MM.1S (cell line): ENCODE data around the gene RPS6KC1.
A peak's percentile ranks its signal among the peaks of the same experiment; 100 is the strongest.

Experiments
- DNase-seq: peaks from one replicate; pipeline ENCODE4 v3.0.0-alpha.2; 2015
- H2AFZ ChIP-seq: fragments of 300-600 bp; sonication (generic); 2 replicates; pipeline ENCODE4 v1.6.0; 2016; ENCODE audit warnings: antibody characterized with exemption, low read length
- H3F3A ChIP-seq: fragments of 300-600 bp; sonication (generic); 2 replicates; pipeline ENCODE4 v1.6.1; 2016; ENCODE audit warnings: mild to moderate bottlenecking, antibody characterized with exemption, low read length, moderate library complexity, mixed read lengths; ENCODE audit not compliant: insufficient read depth
- H3K27ac ChIP-seq: fragments of 300-600 bp; sonication (generic); 2 replicates; pipeline ENCODE4 v1.5.1; 2016; ENCODE audit warnings: mild to moderate bottlenecking, low read length
- H3K27me3 ChIP-seq: fragments of 300-600 bp; sonication (generic); replicated peaks from 2 replicates; pipeline ENCODE4 v1.6.0; 2016; ENCODE audit warnings: low read length; ENCODE audit not compliant: insufficient read depth
- H3K36me3 ChIP-seq: fragments of 300-600 bp; sonication (generic); replicated peaks from 2 replicates; pipeline ENCODE4 v1.6.1; 2016; ENCODE audit warnings: mild to moderate bottlenecking, low read length, mixed read lengths; ENCODE audit not compliant: insufficient read depth
- H3K4me1 ChIP-seq: fragments of 300-600 bp; sonication (generic); 2 replicates; pipeline ENCODE4 v1.6.1; 2016; ENCODE audit warnings: low read length, mixed read lengths
- H3K4me2 ChIP-seq: fragments of 300-600 bp; sonication (generic); 2 replicates; pipeline ENCODE4 v1.6.0; 2016; ENCODE audit warnings: low read depth, low read length
- H3K4me3 ChIP-seq: fragments of 300-600 bp; sonication (generic); 2 replicates; pipeline ENCODE4 v1.5.1; 2016; ENCODE audit warnings: low read length, mixed read lengths
- H3K79me2 ChIP-seq: fragments of 300-600 bp; sonication (generic); 2 replicates; pipeline ENCODE4 v1.6.1; 2016; ENCODE audit warnings: mixed run types, low read length, mixed read lengths
- H3K9ac ChIP-seq: fragments of 300-600 bp; sonication (generic); 2 replicates; pipeline ENCODE4 v1.6.1; 2016; ENCODE audit warnings: low read length, mixed read lengths
- H3K9me2 ChIP-seq: fragments of 300-600 bp; sonication (generic); replicated peaks from 2 replicates; pipeline ENCODE4 v1.6.1; 2016; ENCODE audit warnings: mild to moderate bottlenecking, low read length, mixed read lengths; ENCODE audit not compliant: insufficient read depth
- H3K9me3 ChIP-seq: fragments of 300-600 bp; sonication (generic); replicated peaks from 2 replicates; pipeline ENCODE4 v1.6.1; 2016; ENCODE audit warnings: mild to moderate bottlenecking, low read length, mixed read lengths; ENCODE audit not compliant: insufficient read depth
- H4K20me1 ChIP-seq: fragments of 300-600 bp; sonication (generic); 2 replicates; pipeline ENCODE4 v1.6.1; 2016; ENCODE audit warnings: mild to moderate bottlenecking, low read length, moderate library complexity, mixed read lengths; ENCODE audit not compliant: insufficient read depth
- CTCF ChIP-seq: fragments of 300-600 bp; sonication (generic); IDR thresholded peaks from 2 replicates; pipeline ENCODE4 v1.5.1; 2016; ENCODE audit warnings: antibody characterized with exemption, low read length, mixed read lengths
- EZH2 ChIP-seq: fragments of 300-600 bp; sonication (generic); optimal IDR thresholded peaks from 2 replicates; pipeline ENCODE3; 2017; ENCODE audit warnings: low read depth, mild to moderate bottlenecking, antibody characterized with exemption, low read length, mixed read lengths
- EZH2phosphoT487 ChIP-seq: fragments of 300-600 bp; sonication (generic); IDR thresholded peaks from 2 replicates; pipeline ENCODE4 v1.6.1; 2018; ENCODE audit warnings: antibody characterized with exemption, low read length

RPS6KC1 gene

GRCh38 chr1:213057264-213058059 lies 6.4 kb downstream of the RPS6KC1 start:
- peaks cover 3% of the 10 kb centered on the region; the same call in 1 of the 2 replicates for H3K4me1 ChIP-seq
- no peaks in the 10 kb centered on the region for H3K36me3 ChIP-seq
- H3K9me3 ChIP-seq, result no peaks in the 10 kb centered on the region
- no peak overlapping the region for H3K27ac ChIP-seq
- H3K79me2 ChIP-seq, result peaks cover 89% of the 10 kb centered on the region
- no peaks in the 10 kb centered on the region for H3K27me3 ChIP-seq
- H3F3A ChIP-seq, result no peaks in the 10 kb centered on the region
- no peak overlapping the region for H2AFZ ChIP-seq
- H3K4me2 ChIP-seq, result no peak overlapping the region
- DNase-seq, result no peak
- H3K9ac ChIP-seq, result no peak overlapping the region
- TF ChIP-seq CTCF (no peak), EZH2phosphoT487 (no peak), EZH2 (no peak)
- H3K9me2 ChIP-seq, result no peaks in the 10 kb centered on the region
- no peaks in the 10 kb centered on the region for H4K20me1 ChIP-seq
- H3K4me3 ChIP-seq, result no peak overlapping the region

- H3K27me3 ChIP-seq, result no peaks in the 10 kb centered on the region
- no peak overlapping the region for H2AFZ ChIP-seq
- no peaks in the 10 kb centered on the region for H3F3A ChIP-seq
- H3K4me3 ChIP-seq, result no peak overlapping the region
- no peak overlapping the region for H3K4me2 ChIP-seq
- no peaks in the 10 kb centered on the region for H4K20me1 ChIP-seq
- H3K36me3 ChIP-seq, result no peaks in the 10 kb centered on the region
- H3K4me1 ChIP-seq, result no peaks in the 10 kb centered on the region
- peaks cover 75% of the 10 kb centered on the region for H3K79me2 ChIP-seq
- DNase-seq, result no peak
- no peak for TF ChIP-seq CTCF
- no peak for TF ChIP-seq EZH2
- no peak for TF ChIP-seq EZH2phosphoT487
- H3K27ac ChIP-seq, result no peak overlapping the region
- H3K9me3 ChIP-seq, result no peaks in the 10 kb centered on the region
- no peak overlapping the region for H3K9ac ChIP-seq
- H3K9me2 ChIP-seq, result no peaks in the 10 kb centered on the region
Measured at GRCh38 chr1:213060836-213061235, 9.8 kb downstream of the RPS6KC1 start.

GRCh38 chr1:213061263-213061662 lies 10.2 kb downstream of the RPS6KC1 start:
- peaks cover 72% of the 10 kb centered on the region for H3K79me2 ChIP-seq
- no peaks in the 10 kb centered on the region for H3K36me3 ChIP-seq
- no peak for TF ChIP-seq EZH2phosphoT487
- peak; percentile 35 for TF ChIP-seq CTCF
- no peak for TF ChIP-seq EZH2
- no peak overlapping the region for H3K4me2 ChIP-seq
- H3K9me3 ChIP-seq, result no peaks in the 10 kb centered on the region
- H3K9ac ChIP-seq, result no peak overlapping the region
- no peaks in the 10 kb centered on the region for H3K9me2 ChIP-seq
- no peak overlapping the region for H3K27ac ChIP-seq
- H4K20me1 ChIP-seq, result no peaks in the 10 kb centered on the region
- no peak overlapping the region for H3K4me3 ChIP-seq
- H3F3A ChIP-seq, result no peaks in the 10 kb centered on the region
- H3K27me3 ChIP-seq, result no peaks in the 10 kb centered on the region
- no peaks in the 10 kb centered on the region for H3K4me1 ChIP-seq
- H2AFZ ChIP-seq, result no peak overlapping the region
- DNase-seq, result peak; percentile 30
